SIG-M5 treated with dmso at 0.1 percent for 504 hours (cell line): ENCODE results near the gene PRTN3.

Source experiments
- DNase-seq: peaks from one replicate; lab custom pipeline; 2025; ENCODE audit not compliant: unreplicated experiment; lab: John Stamatoyannopoulos, UW

PRTN3 gene

GRCh38 chr19:861756-862580, 21.2 kb downstream of the PRTN3 start:
- DNase-seq: peak; percentile 69

- no peak for DNase-seq
Observed at GRCh38 chr19:862581-863314, 21.9 kb downstream of the PRTN3 start.

GRCh38 chr19:863315-863620, 22.5 kb downstream of the PRTN3 start:
- DNase-seq: no peak

GRCh38 chr19:866769-867300, 26.0 kb downstream of the PRTN3 start:
- no peak for DNase-seq

- DNase-seq: no peak
Observed at GRCh38 chr19:867301-867793, 26.5 kb downstream of the PRTN3 start.

GRCh38 chr19:867855-868457, 27.2 kb downstream of the PRTN3 start:
- DNase-seq: no peak

GRCh38 chr19:868458-869244, 27.9 kb downstream of the PRTN3 start:
- DNase-seq: no peak

- DNase-seq: no peak
Observed at GRCh38 chr19:869245-870177, 28.7 kb downstream of the PRTN3 start.

GRCh38 chr19:870314-870713, 29.5 kb downstream of the PRTN3 start:
- no peak for DNase-seq

- DNase-seq: no peak
Observed at GRCh38 chr19:870963-871401, 30.2 kb downstream of the PRTN3 start.

- DNase-seq: no peak
Observed at GRCh38 chr19:871446-872265, 30.9 kb downstream of the PRTN3 start.

- DNase-seq: peak; percentile 45
Observed at GRCh38 chr19:872266-872951, 31.6 kb downstream of the PRTN3 start.

- no peak for DNase-seq
Observed at GRCh38 chr19:873084-873483, 32.3 kb downstream of the PRTN3 start.

GRCh38 chr19:873561-874041, 32.8 kb downstream of the PRTN3 start:
- DNase-seq: no peak

- DNase-seq: no peak
Observed at GRCh38 chr19:875265-875879, 34.6 kb downstream of the PRTN3 start.

GRCh38 chr19:876089-876488, 35.3 kb downstream of the PRTN3 start:
- no peak for DNase-seq

- DNase-seq: no peak
Observed at GRCh38 chr19:876780-877314, 36.0 kb downstream of the PRTN3 start.
